Tibial nerve (tissue), 4 donors: ENCODE results near the gene STARD13. TPM values are rescaled to one million over a fixed set of nuclear protein-coding genes. Genes with fewer than 3 reads are reported as not detected.

ENCODE experiments used
- DNase-seq, 2 donors: peaks; one replicate each; pipeline ENCODE4 v3.0.0-alpha.2; 2019; ENCODE audit warnings: low spot score in 2 of 2
- H3K27ac ChIP-seq, 4 donors: fragments of 200-600 bp; sonication (generic) in 3 of 4; one replicate each; pipeline ENCODE4 v1.5.1; 2017 to 2019; ENCODE audit warnings: mild to moderate bottlenecking in 1 of 4
- H3K27me3 ChIP-seq, 2 donors: fragments of 200-600 bp; sonication (generic) in 1 of 2; one replicate each; pipeline versions ENCODE4 v1.5.1 to v1.6.0; 2017 to 2019
- H3K36me3 ChIP-seq, 3 donors: fragments of 200-600 bp; sonication (generic); one replicate each; pipeline ENCODE4 v1.5.1; 2018 to 2019
- H3K4me1 ChIP-seq, 4 donors: fragments of 200-600 bp; sonication (generic) in 3 of 4; one replicate each; pipeline ENCODE4 v1.5.1; 2017 to 2019
- H3K4me3 ChIP-seq, 4 donors: fragments of 200-600 bp; sonication (generic) in 3 of 4; one replicate each; pipeline ENCODE4 v1.5.1; 2017 to 2019; ENCODE audit warnings: mild to moderate bottlenecking in 1 of 4, moderate library complexity in 1 of 4
- H3K9me3 ChIP-seq, 4 donors: fragments of 200-600 bp; sonication (generic) in 3 of 4; one replicate each; pipeline ENCODE4 v1.5.1; 2017 to 2019
- EP300 ChIP-seq, 2 donors: sonication (generic); formaldehyde crosslinking; IDR thresholded peaks; one replicate each; pipeline ENCODE4 v1.6.1; 2017; ENCODE audit warnings: antibody characterized with exemption in 2 of 2, mild to moderate bottlenecking in 1 of 2
- POLR2A ChIP-seq, 2 donors: fragments of 450-650 bp; IDR thresholded peaks; one replicate each; pipeline ENCODE4 v1.6.1; 2017; ENCODE audit warnings: antibody characterized with exemption in 2 of 2, mild to moderate bottlenecking in 2 of 2, moderate library complexity in 2 of 2
- WGBS, 2 donors: methylation state at CpG; one replicate each; pipeline ENCODE4 v1.1.5; 2018; 5-methylcytosine and 5-hydroxymethylcytosine counted together
- total RNA-seq, 4 donors: library from RNA; depleted of rRNA; stranded (reverse); fragments of >200 nt; gene quantifications; one replicate each; pipeline ENCODE4 v1.1.0, GENCODE V29; 2016
- TF ChIP-seq, protein P1 (sequence below), 5 experiments: fragments of 200-600 bp in 3 of 5; fragments of 450-650 bp in 2 of 5; sonication (generic) in 3 of 5; IDR thresholded peaks; one replicate each; pipeline ENCODE4 v1.5.1; 2016 to 2019; ENCODE audit warnings: antibody characterized with exemption in 5 of 5, mild to moderate bottlenecking in 3 of 5, moderate library complexity in 2 of 5

Gene STARD13
- total RNA-seq, 4 donors from 2014 or later: 52.7 to 125 (median 80.0) TPM

DNA sequence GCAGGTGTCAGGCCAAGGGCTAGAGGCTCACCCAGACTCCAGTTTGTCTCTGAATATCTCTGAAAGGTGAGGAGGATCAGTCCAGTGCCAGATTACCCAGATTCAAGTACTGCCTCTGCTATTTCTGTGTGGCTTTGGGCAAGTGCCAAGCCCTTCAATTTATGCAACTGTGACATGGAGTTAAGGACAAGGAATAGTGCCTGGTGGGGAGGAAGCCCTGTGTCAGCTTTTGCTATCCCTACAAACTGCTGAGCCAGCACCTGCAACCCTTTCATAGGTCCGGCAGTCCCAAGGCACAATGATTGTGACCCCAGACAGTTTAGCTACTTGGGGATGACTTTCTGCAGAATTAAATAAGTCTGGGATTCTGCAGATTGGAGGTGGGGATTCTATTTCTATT, 146.4 kb downstream of the STARD13 start:
- TF ChIP-seq EP300 (IDR thresholded peaks at IDR 0.05): peak in 1 of 2 donors; percentile 54
- TF ChIP-seq, protein P1, sequence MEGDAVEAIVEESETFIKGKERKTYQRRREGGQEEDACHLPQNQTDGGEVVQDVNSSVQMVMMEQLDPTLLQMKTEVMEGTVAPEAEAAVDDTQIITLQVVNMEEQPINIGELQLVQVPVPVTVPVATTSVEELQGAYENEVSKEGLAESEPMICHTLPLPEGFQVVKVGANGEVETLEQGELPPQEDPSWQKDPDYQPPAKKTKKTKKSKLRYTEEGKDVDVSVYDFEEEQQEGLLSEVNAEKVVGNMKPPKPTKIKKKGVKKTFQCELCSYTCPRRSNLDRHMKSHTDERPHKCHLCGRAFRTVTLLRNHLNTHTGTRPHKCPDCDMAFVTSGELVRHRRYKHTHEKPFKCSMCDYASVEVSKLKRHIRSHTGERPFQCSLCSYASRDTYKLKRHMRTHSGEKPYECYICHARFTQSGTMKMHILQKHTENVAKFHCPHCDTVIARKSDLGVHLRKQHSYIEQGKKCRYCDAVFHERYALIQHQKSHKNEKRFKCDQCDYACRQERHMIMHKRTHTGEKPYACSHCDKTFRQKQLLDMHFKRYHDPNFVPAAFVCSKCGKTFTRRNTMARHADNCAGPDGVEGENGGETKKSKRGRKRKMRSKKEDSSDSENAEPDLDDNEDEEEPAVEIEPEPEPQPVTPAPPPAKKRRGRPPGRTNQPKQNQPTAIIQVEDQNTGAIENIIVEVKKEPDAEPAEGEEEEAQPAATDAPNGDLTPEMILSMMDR (IDR thresholded peaks at IDR 0.05): no peak
- Histone ChIP-seq H3K36me3 (peaks cover 0 to 54% (median 0%) of the 10 kb centered on the region in 3 donors), H3K27me3 (no peaks in the 10 kb centered on the region), H3K27ac (peak overlapping the region in 2 of 4 donors; percentile 69 to 79), H3K4me1 (peaks cover 0 to 66% (median 24%) of the 10 kb centered on the region in 4 donors), H3K4me3 (no peak overlapping the region), H3K9me3 (no peaks in the 10 kb centered on the region)
- 38% methylated on average over 1 of the region's 1 CpG for WGBS, 2 donors
- DNase-seq: peak; percentile 54 to 76

DNA sequence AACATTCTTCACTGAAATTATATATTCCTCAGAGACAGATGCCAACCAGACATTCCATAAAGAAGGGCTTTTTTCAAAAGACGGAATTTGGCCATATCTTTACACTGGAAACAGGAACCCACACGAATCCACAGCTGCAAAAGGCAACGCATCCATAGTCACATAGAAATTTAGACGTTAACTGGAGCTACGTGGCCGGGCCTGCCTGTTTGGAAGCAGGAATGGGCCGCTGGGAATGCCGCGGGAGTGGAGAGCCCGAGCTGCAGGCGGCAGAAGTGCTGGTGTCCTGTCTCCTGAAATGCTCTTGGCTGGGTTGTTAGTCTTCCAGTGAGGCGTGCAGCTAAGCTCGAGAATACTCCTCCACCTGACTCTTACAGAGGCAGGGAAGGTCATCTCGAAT, 147.1 kb downstream of the STARD13 start:
- DNase-seq: no peak
- TF ChIP-seq POLR2A (IDR thresholded peaks at IDR 0.05): no peak
- no peak for TF ChIP-seq EP300 (IDR thresholded peaks at IDR 0.05)
- TF ChIP-seq, protein P1 (IDR thresholded peaks at IDR 0.05): no peak
- Histone ChIP-seq H3K9me3 (no peaks in the 10 kb centered on the region), H3K27me3 (no peaks in the 10 kb centered on the region), H3K4me1 (peaks cover 0 to 68% (median 24%) of the 10 kb centered on the region in 4 donors), H3K36me3 (peaks cover 0 to 54% (median 0%) of the 10 kb centered on the region in 3 donors), H3K27ac (peak overlapping the region in 2 of 4 donors; percentile 69 to 79), H3K4me3 (no peak overlapping the region)
- WGBS, 2 donors: 55 to 61% methylated on average over 14 of the region's 14 CpGs

DNA sequence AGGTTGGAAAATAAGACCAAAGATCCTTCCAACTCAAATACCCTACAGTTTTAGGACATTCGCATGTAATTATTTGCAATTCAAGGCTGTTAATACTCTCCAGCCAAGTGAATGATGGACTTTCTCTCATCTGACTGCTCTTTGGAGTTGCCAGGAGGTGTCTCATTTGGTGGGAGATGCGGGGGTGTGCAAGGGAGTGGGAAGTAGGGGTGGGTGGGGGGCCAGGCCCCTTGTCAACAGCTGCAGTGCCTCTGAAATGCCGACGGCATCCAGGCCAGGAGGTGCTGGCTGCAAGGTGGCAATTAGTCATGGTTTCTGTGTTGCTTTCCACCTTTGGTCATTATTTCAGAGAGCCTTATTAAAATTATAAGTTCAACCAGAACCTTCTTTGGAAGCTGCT, 147.8 kb downstream of the STARD13 start:
- TF ChIP-seq, protein P1 (IDR thresholded peaks at IDR 0.05): no peak
- TF ChIP-seq EP300 (IDR thresholded peaks at IDR 0.05) (no peak), POLR2A (IDR thresholded peaks at IDR 0.05) (no peak)
- Histone ChIP-seq H3K36me3 (peaks cover 0 to 49% (median 0%) of the 10 kb centered on the region in 3 donors), H3K27ac (peak overlapping the region in 2 of 4 donors; percentile 69 to 79), H3K27me3 (no peaks in the 10 kb centered on the region), H3K9me3 (no peaks in the 10 kb centered on the region), H3K4me1 (peaks cover 0 to 73% (median 24%) of the 10 kb centered on the region in 4 donors), H3K4me3 (no peak overlapping the region)
- no peak for DNase-seq
- 42 to 53% methylated on average over 4 of the region's 4 CpGs for WGBS, 2 donors

DNA sequence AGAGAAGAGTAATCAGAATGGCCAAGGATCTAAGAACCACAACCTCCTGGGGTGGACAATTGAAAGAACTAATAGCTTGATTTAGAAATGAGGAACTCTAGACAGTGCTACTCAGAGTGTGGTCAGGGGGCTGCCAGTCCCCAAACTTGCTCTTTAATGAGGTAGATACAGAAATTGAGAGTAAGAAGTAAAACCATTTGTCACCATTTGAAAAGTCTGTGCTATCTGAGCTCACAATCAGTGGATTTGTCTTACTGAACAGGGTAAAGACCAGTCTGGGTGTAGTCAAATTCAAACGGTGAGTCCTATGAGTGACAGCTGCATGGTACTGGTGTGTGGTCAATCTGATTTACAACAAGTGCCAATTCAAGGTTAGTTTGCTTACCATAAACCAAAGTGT, 150.5 kb downstream of the STARD13 start:
- no peak overlapping the region for H3K27ac ChIP-seq
- H3K4me3 ChIP-seq: no peak overlapping the region
- H3K36me3 ChIP-seq: peaks cover 0 to 53% (median 0%) of the 10 kb centered on the region in 3 donors
- H3K4me1 ChIP-seq: peaks cover 0 to 76% (median 17%) of the 10 kb centered on the region in 4 donors
- no peaks in the 10 kb centered on the region for H3K9me3 ChIP-seq
- WGBS, 2 donors: 53 to 56% methylated on average over 1 of the region's 1 CpG
- no peak for TF ChIP-seq POLR2A (IDR thresholded peaks at IDR 0.05)
- no peak for TF ChIP-seq EP300 (IDR thresholded peaks at IDR 0.05)
- TF ChIP-seq, protein P1 (IDR thresholded peaks at IDR 0.05): no peak
- H3K27me3 ChIP-seq: no peaks in the 10 kb centered on the region
- no peak for DNase-seq

DNA sequence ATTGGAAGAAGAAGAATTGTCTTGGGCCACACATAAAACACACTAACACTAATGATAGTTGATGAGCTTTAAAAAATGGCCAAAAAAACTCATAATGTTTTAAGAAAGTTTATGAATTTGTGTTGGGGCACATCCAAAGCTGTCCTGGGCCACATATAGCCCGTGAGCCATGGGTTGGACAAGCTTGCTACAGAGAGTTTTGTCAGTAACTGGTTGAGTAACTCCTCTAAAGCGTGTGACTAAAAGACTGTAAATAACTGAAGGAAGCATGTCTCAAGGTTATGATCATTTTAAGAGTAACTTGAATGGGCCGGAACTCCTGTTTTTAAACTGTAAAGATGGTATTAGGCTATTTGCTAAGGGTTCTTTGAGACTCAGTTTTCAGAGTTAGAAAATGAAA, 151.3 kb downstream of the STARD13 start:
- Histone ChIP-seq H3K9me3 (no peaks in the 10 kb centered on the region), H3K4me1 (peaks cover 0 to 74% (median 13%) of the 10 kb centered on the region in 4 donors), H3K36me3 (peaks cover 0 to 62% (median 0%) of the 10 kb centered on the region in 3 donors), H3K27ac (peak overlapping the region in 1 of 4 donors; percentile 80), H3K4me3 (no peak overlapping the region), H3K27me3 (no peaks in the 10 kb centered on the region)
- no peak for DNase-seq
- TF ChIP-seq, protein P1 (IDR thresholded peaks at IDR 0.05): no peak
- no peak for TF ChIP-seq POLR2A (IDR thresholded peaks at IDR 0.05)
- TF ChIP-seq EP300 (IDR thresholded peaks at IDR 0.05): no peak
- 65 to 67% methylated on average over 3 of the region's 3 CpGs for WGBS, 2 donors
